DOHH2 (cell line): Measurements from ENCODE around the gene ROR2.

Experiments
- H3F3A ChIP-seq: fragments of 200-600 bp; sonication (generic), shearing (Covaris generic); 2 replicates; pipeline ENCODE4 v1.6.0; 2016; ENCODE audit warnings: antibody characterized with exemption, mild to moderate bottlenecking; ENCODE audit not compliant: control insufficient read depth, insufficient read depth
- H3K27ac ChIP-seq: fragments of 200-600 bp; sonication (generic); 2 replicates; pipeline ENCODE4 v1.5.1; 2014; ENCODE audit warnings: low read depth, mild to moderate bottlenecking, low read length, moderate library complexity
- H3K27me3 ChIP-seq: fragments of 200-600 bp; sonication (generic); 2 replicates; pipeline ENCODE4 v1.6.1; 2014; ENCODE audit warnings: mild to moderate bottlenecking, low read length, mixed read lengths; ENCODE audit not compliant: control insufficient read depth
- H3K36me3 ChIP-seq: fragments of 200-600 bp; sonication (generic); 2 replicates; pipeline ENCODE4 v1.6.1; 2014; ENCODE audit warnings: mild to moderate bottlenecking, low read length, moderate library complexity, mixed read lengths; ENCODE audit not compliant: control insufficient read depth
- H3K4me1 ChIP-seq: fragments of 200-600 bp; sonication (generic); 2 replicates; pipeline ENCODE4 v1.6.1; 2014; ENCODE audit warnings: mild to moderate bottlenecking, low read length, mixed read lengths; ENCODE audit not compliant: control insufficient read depth
- H3K4me2 ChIP-seq: fragments of 200-600 bp; sonication (generic); 2 replicates; pipeline ENCODE4 v1.6.0; 2014; ENCODE audit warnings: mild to moderate bottlenecking, low read length, moderate library complexity
- H3K4me3 ChIP-seq: fragments of 200-600 bp; sonication (generic); 2 replicates; pipeline ENCODE4 v1.5.1; 2014; ENCODE audit warnings: mild to moderate bottlenecking, low read length, mixed read lengths
- H3K79me2 ChIP-seq: fragments of 200-600 bp; sonication (generic); 2 replicates; pipeline ENCODE4 v1.6.1; 2014; ENCODE audit warnings: mild to moderate bottlenecking, low read length, mixed read lengths; ENCODE audit not compliant: control insufficient read depth
- H3K9me2 ChIP-seq: fragments of 200-600 bp; sonication (generic); replicated peaks from 2 replicates; pipeline ENCODE4 v1.6.1; 2014; ENCODE audit warnings: mild to moderate bottlenecking, low read length, mixed read lengths; ENCODE audit not compliant: control insufficient read depth
- H3K9me3 ChIP-seq: fragments of 200-600 bp; sonication (generic); 2 replicates; pipeline ENCODE4 v1.6.1; 2014; ENCODE audit warnings: antibody characterized with exemption, low read length, mixed read lengths; ENCODE audit not compliant: control insufficient read depth, insufficient read depth
- H4K20me1 ChIP-seq: fragments of 200-600 bp; sonication (generic); 2 replicates; pipeline ENCODE4 v1.6.0; 2014; ENCODE audit warnings: low read depth, mild to moderate bottlenecking, antibody characterized with exemption, low read length, moderate library complexity; ENCODE audit not compliant: control insufficient read depth, insufficient read depth
- EZH2phosphoT487 ChIP-seq: fragments of 200-600 bp; sonication (generic); IDR thresholded peaks from 2 replicates; pipeline ENCODE4 v1.6.1; 2017; ENCODE audit warnings: borderline replicate concordance, mild to moderate bottlenecking, antibody characterized with exemption, low read length, moderate library complexity, mixed read lengths
- TF ChIP-seq, protein P1 (sequence below): fragments of 200-600 bp; sonication (generic); IDR thresholded peaks from one replicate; pipeline ENCODE4 v1.5.1; 2014; ENCODE audit warnings: antibody characterized with exemption, mild to moderate bottlenecking, low read depth, low read length; ENCODE audit not compliant: poor library complexity, severe bottlenecking

The ROR2 gene

DNA sequence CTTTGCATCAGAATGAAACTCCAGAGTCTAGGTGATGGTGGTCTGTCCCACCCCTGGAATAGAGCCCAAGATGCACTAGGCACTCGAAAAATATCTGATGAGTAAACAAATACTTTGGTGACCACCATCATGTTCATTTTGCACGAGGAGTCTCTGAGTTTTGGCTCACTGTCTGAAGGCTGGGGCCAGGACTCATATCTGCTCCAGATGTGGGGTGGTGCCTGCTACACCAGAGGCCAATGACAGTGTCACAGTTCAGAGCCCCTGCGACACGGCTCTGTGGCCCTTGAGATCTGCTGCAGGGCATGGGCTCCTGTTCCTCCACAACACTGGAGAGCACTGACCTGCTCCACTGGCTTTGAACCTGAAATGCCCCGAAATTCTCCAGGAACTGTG lies 164.6 kb downstream of the ROR2 start:
- Histone ChIP-seq H3K27me3 (peaks cover 7% of the 10 kb centered on the region; the same call in 1 of the 2 replicates), H3K36me3 (no peaks in the 10 kb centered on the region), H4K20me1 (no peaks in the 10 kb centered on the region), H3K79me2 (no peaks in the 10 kb centered on the region), H3F3A (no peaks in the 10 kb centered on the region), H3K4me1 (no peaks in the 10 kb centered on the region), H3K4me3 (no peak overlapping the region), H3K9me2 (no peaks in the 10 kb centered on the region), H3K9me3 (no peaks in the 10 kb centered on the region), H3K4me2 (no peak overlapping the region), H3K27ac (no peak overlapping the region)
- no peak for TF ChIP-seq EZH2phosphoT487
- TF ChIP-seq, protein P1, sequence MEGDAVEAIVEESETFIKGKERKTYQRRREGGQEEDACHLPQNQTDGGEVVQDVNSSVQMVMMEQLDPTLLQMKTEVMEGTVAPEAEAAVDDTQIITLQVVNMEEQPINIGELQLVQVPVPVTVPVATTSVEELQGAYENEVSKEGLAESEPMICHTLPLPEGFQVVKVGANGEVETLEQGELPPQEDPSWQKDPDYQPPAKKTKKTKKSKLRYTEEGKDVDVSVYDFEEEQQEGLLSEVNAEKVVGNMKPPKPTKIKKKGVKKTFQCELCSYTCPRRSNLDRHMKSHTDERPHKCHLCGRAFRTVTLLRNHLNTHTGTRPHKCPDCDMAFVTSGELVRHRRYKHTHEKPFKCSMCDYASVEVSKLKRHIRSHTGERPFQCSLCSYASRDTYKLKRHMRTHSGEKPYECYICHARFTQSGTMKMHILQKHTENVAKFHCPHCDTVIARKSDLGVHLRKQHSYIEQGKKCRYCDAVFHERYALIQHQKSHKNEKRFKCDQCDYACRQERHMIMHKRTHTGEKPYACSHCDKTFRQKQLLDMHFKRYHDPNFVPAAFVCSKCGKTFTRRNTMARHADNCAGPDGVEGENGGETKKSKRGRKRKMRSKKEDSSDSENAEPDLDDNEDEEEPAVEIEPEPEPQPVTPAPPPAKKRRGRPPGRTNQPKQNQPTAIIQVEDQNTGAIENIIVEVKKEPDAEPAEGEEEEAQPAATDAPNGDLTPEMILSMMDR: no peak

DNA sequence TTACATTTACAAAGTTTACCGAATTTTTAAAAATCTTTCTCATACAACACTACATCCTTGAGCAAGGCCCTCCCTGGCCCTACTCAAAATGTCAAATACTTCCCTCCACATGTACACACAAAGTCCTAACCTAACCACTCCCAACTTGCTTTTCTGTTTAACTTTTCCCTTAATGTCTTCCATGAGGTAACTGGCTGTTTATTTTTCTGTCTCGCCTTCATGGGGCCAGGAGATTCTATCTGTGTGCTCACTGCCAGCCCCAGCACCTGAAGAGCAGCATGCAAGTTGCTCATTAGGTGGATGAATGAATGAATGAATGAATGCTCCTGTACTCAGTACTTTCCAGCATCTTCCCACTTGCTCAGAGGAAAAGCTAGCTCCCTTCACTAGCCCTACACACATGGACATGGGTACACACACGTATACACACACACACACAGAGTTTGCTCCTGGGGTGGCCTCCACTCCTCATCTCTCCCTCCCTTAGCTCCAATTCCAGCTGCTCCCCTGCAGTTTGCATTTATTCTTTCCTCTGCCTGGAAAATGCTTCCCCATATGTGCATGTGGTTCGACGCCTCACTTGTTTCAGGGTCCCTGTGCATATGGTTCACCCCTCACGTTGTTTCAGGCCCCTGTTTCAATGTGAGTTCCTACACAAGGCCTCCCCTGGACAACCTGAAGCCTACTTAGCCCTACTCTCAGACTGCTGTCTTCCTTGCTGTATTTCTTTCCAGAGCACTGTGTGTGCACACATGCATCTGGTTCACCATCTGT lies 165.2 kb downstream of the ROR2 start:
- H3K9me3 ChIP-seq: no peaks in the 10 kb centered on the region
- peaks cover 7% of the 10 kb centered on the region; the same call in 1 of the 2 replicates for H3K27me3 ChIP-seq
- no peak overlapping the region for H3K27ac ChIP-seq
- H3K9me2 ChIP-seq: no peaks in the 10 kb centered on the region
- H3K4me3 ChIP-seq: no peak overlapping the region
- no peaks in the 10 kb centered on the region for H3K36me3 ChIP-seq
- H3K4me2 ChIP-seq: no peak overlapping the region
- no peaks in the 10 kb centered on the region for H3F3A ChIP-seq
- TF ChIP-seq, protein P1: no peak
- TF ChIP-seq EZH2phosphoT487: no peak
- H3K79me2 ChIP-seq: no peaks in the 10 kb centered on the region
- no peaks in the 10 kb centered on the region for H4K20me1 ChIP-seq
- no peaks in the 10 kb centered on the region for H3K4me1 ChIP-seq

DNA sequence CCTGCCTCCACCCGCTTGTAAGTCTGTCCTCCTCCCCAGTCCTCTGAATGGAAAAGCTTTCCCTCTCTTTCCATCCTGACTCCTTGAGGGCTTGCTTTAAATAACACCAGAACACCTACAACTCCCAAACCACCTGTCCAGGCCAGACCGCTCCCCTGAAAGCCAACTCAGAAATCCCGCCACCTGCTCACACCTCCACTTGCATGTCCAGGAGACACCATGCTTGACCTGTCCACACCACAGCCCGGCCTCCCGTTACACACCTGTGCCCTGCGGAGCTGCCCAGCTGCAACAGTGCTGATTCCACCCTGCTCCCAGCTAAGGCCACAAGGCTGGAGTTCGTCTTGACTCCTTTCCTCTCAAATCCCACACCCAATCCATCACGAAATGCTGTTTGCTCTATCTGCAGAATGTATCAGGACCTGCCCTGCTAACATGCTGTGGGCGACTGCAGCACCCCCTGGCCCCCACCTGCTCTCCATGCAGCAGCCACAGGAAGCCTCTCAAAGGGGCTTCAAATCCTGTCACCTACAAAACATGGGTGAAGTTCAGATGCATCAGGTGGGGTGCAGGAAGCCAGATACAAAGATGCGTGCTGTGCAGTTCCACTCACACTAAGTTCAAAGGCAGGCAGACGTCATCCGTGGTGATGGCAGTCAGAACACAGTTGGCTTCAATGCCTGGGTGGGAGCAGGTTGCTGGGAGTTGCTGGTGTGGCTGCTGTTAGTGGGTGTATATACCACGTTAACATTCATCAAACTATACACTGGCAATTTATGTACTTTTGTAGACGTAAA lies 166.0 kb downstream of the ROR2 start:
- no peaks in the 10 kb centered on the region for H4K20me1 ChIP-seq
- H3F3A ChIP-seq: no peaks in the 10 kb centered on the region
- H3K4me2 ChIP-seq: no peak overlapping the region
- H3K9me3 ChIP-seq: no peaks in the 10 kb centered on the region
- H3K9me2 ChIP-seq: no peaks in the 10 kb centered on the region
- no peaks in the 10 kb centered on the region for H3K4me1 ChIP-seq
- H3K36me3 ChIP-seq: no peaks in the 10 kb centered on the region
- no peak overlapping the region for H3K27ac ChIP-seq
- H3K27me3 ChIP-seq: peaks cover 7% of the 10 kb centered on the region; the same call in 1 of the 2 replicates
- no peak overlapping the region for H3K4me3 ChIP-seq
- H3K79me2 ChIP-seq: no peaks in the 10 kb centered on the region
- no peak for TF ChIP-seq EZH2phosphoT487
- TF ChIP-seq, protein P1: no peak
